ENCODE results near the gene ATXN2. TPM values are rescaled to one million over a fixed set of nuclear protein-coding genes. Genes with fewer than 3 reads are reported as not detected.
"Not testable (repeated sequence)": the region's sequence is repeated elsewhere in the genome, so short reads cannot be mapped to it uniquely, and the experiment has no call there.

Gene ATXN2
- total RNA-seq, 1 experiment from 2014 or later = 108 TPM

DNA sequence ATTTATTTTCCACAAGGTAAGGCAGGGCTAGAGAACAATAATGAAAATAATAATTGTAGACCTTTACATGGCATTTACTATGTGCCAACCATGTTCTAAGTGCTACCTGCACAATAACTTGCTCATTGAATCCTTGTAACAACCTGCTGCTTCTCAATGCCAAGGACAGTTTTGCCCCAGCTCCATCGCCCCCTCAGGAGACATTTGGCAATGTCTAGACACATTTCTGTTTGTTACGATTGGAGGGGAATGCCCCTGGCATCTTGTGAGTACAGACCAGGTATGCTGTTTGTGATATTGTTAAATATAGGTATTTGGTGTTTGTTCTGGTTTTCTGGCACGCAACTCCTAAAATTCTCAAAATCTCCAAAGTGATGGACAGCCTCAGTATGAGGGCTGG lies 8.1 kb upstream of the ATXN2 start:
- H3K9me2 ChIP-seq (ENCODE audit: insufficient read depth) = no peaks in the 10 kb centered on the region
- TF ChIP-seq, protein P1, sequence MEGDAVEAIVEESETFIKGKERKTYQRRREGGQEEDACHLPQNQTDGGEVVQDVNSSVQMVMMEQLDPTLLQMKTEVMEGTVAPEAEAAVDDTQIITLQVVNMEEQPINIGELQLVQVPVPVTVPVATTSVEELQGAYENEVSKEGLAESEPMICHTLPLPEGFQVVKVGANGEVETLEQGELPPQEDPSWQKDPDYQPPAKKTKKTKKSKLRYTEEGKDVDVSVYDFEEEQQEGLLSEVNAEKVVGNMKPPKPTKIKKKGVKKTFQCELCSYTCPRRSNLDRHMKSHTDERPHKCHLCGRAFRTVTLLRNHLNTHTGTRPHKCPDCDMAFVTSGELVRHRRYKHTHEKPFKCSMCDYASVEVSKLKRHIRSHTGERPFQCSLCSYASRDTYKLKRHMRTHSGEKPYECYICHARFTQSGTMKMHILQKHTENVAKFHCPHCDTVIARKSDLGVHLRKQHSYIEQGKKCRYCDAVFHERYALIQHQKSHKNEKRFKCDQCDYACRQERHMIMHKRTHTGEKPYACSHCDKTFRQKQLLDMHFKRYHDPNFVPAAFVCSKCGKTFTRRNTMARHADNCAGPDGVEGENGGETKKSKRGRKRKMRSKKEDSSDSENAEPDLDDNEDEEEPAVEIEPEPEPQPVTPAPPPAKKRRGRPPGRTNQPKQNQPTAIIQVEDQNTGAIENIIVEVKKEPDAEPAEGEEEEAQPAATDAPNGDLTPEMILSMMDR (conservative IDR thresholded peaks at IDR 0.05) = no peak
- TF ChIP-seq EZH2 (IDR thresholded peaks at IDR 0.05; ENCODE audit: low read depth) = no peak
- peaks cover 2% of the 10 kb centered on the region; the same call in 1 of the 2 replicates for H3F3A ChIP-seq (ENCODE audit: insufficient read depth, low read depth)
- H3K79me2 ChIP-seq (ENCODE audit: low read depth) = no peaks in the 10 kb centered on the region
- H3K27me3 ChIP-seq (ENCODE audit: insufficient read depth, low read depth) = no peaks in the 10 kb centered on the region
- ChIA-PET CTCF (interaction anchor here (0.6 kb wide), 1 partner anchor 11 kb away, joined by 4 read pairs; no protein-coding TSS in a partner anchor), POLR2A (ENCODE audit: unreplicated experiment) (no interaction called here)
- H3K4me1 ChIP-seq (replicated peaks; ENCODE audit: insufficient read depth) = peaks cover under 1% of the 10 kb centered on the region; the same call in 1 of the 2 replicates
- no peak overlapping the region for H3K4me3 ChIP-seq
- H2AFZ ChIP-seq = no peak overlapping the region
- no peak for DNase-seq
- no TSS peak for BruUV-seq (replicated peaks)
- intact Hi-C loops (cut with micrococcal nuclease; ENCODE audit: unreplicated experiment) = no loop called here
- no peak overlapping the region for H3K27ac ChIP-seq
- no peak overlapping the region for H3K4me2 ChIP-seq
- H4K20me1 ChIP-seq (ENCODE audit: insufficient read depth) = no peaks in the 10 kb centered on the region
- H3K36me3 ChIP-seq (ENCODE audit: low read depth) = no peaks in the 10 kb centered on the region
- H3K9me3 ChIP-seq (ENCODE audit: insufficient read depth, low read depth) = no peaks in the 10 kb centered on the region

DNA sequence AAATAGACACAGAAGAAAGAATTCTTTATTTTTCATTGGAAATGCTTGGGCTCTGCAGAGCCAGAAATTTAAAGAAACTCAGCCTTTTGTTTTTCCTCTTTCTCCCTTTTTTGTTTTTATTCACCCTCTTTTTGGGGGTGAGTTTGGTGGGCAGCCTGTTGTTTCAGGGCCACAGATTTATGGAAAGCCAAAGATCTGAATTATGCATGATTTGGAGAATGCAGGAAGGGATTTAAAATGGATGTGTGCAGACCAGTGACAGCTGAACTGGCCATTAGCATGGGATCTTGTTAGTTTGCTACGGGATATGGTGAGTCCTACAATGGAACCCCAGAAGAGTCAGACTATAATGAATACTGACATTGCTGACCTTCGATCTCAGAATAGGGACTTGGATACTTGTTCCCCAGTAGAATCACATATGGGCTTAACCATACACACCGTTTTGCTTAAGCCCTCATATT lies 7.7 kb upstream of the ATXN2 start:
- H3K9me3 ChIP-seq (ENCODE audit: insufficient read depth, low read depth) = no peaks in the 10 kb centered on the region
- CTCF ChIA-PET = interaction anchor here (0.6 kb wide), 1 partner anchor 29 kb away, joined by 3 read pairs; no protein-coding TSS in a partner anchor
- H3K9me2 ChIP-seq (ENCODE audit: insufficient read depth) = no peaks in the 10 kb centered on the region
- no TSS peak for BruUV-seq (replicated peaks)
- TF ChIP-seq, protein P1 (conservative IDR thresholded peaks at IDR 0.05) = no peak
- TF ChIP-seq EZH2 (IDR thresholded peaks at IDR 0.05; ENCODE audit: low read depth) = no peak
- H3K27ac ChIP-seq = no peak overlapping the region
- no peak overlapping the region for H3K4me3 ChIP-seq
- no peaks in the 10 kb centered on the region for H3K27me3 ChIP-seq (ENCODE audit: insufficient read depth, low read depth)
- POLR2A ChIA-PET (ENCODE audit: unreplicated experiment) = no interaction called here
- intact Hi-C loops (cut with micrococcal nuclease; ENCODE audit: unreplicated experiment) = no loop called here
- no peak overlapping the region for H3K4me2 ChIP-seq
- H3K79me2 ChIP-seq (ENCODE audit: low read depth) = no peaks in the 10 kb centered on the region
- no peak overlapping the region for H2AFZ ChIP-seq
- H3K36me3 ChIP-seq (ENCODE audit: low read depth) = no peaks in the 10 kb centered on the region
- H3F3A ChIP-seq (ENCODE audit: insufficient read depth, low read depth) = peaks cover 6% of the 10 kb centered on the region; the same call in 1 of the 2 replicates
- peaks cover 5% of the 10 kb centered on the region; the same call in 1 of the 2 replicates for H3K4me1 ChIP-seq (replicated peaks; ENCODE audit: insufficient read depth)
- H4K20me1 ChIP-seq (ENCODE audit: insufficient read depth) = no peaks in the 10 kb centered on the region
- DNase-seq = no peak

DNA sequence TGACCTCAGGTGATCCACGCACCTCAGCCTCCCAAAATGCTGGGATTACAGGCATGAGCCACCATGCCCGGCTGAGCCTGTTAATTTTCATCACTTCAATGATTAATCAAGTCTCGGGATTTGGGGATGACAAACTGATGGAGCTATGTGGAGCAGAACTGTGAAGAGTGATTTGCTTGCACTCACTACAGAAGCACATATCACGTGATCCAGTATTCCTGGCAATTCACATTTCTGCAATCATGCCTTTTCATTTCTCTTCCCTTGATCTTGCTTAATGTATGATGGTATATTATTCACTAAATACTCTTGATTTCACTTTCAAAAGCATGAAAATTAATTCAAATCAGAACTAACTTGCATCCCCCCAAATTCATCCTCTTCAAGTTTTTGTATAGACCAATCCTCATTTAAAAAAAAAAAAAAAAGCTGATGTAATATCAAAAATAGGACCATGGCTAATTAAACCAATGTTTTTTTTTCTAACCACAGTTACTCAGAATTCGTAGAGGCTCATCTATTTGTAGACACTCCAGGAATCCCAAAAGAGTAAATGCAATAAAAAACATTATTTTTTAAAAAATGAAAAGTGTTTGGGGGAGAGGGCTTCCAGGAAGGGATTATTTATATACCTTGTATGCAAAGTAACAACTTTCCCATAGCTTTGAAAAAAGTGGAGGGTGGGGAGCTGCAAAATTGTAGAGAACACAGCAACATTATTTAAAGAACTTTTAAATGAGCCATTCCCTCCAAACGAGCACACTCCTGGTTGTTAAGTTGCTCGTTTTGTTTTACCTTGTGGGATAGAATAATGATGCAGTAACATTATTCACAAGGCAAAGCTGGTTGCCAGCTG lies 7.0 kb upstream of the ATXN2 start:
- CTCF ChIA-PET = interaction anchor here (0.6 kb wide), 1 partner anchor 29 kb away, joined by 3 read pairs; no protein-coding TSS in a partner anchor
- Histone ChIP-seq H3F3A (ENCODE audit: insufficient read depth, low read depth) (peaks cover 8% of the 10 kb centered on the region; the same call in 1 of the 2 replicates), H3K9me2 (ENCODE audit: insufficient read depth) (no peaks in the 10 kb centered on the region), H3K4me1 (replicated peaks; ENCODE audit: insufficient read depth) (peaks cover 12% of the 10 kb centered on the region), H3K4me3 (no peak overlapping the region), H3K79me2 (ENCODE audit: low read depth) (no peaks in the 10 kb centered on the region), H3K27me3 (ENCODE audit: insufficient read depth, low read depth) (no peaks in the 10 kb centered on the region), H3K9me3 (ENCODE audit: insufficient read depth, low read depth) (no peaks in the 10 kb centered on the region), H3K4me2 (no peak overlapping the region), H4K20me1 (ENCODE audit: insufficient read depth) (no peaks in the 10 kb centered on the region), H3K27ac (no peak overlapping the region), H3K36me3 (ENCODE audit: low read depth) (no peaks in the 10 kb centered on the region), H2AFZ (no peak overlapping the region)
- POLR2A ChIA-PET (ENCODE audit: unreplicated experiment) = no interaction called here
- BruUV-seq (replicated peaks) = no TSS peak
- intact Hi-C loops (cut with micrococcal nuclease; ENCODE audit: unreplicated experiment) = no loop called here
- no peak for TF ChIP-seq EZH2 (IDR thresholded peaks at IDR 0.05; ENCODE audit: low read depth)
- TF ChIP-seq, protein P1 (conservative IDR thresholded peaks at IDR 0.05) = no peak
- no peak for DNase-seq

GRCh38 chr12:111602857-111603256 lies 3.7 kb upstream of the ATXN2 start:
- H3K4me2 ChIP-seq; H3K27me3 ChIP-seq (ENCODE audit: insufficient read depth, low read depth); H3K4me3 ChIP-seq; POLR2A ChIA-PET (ENCODE audit: unreplicated experiment); intact Hi-C loops (cut with micrococcal nuclease; ENCODE audit: unreplicated experiment); H3K79me2 ChIP-seq (ENCODE audit: low read depth); H2AFZ ChIP-seq; BruUV-seq (replicated peaks); H4K20me1 ChIP-seq (ENCODE audit: insufficient read depth); CTCF ChIA-PET; H3K36me3 ChIP-seq (ENCODE audit: low read depth); H3K9me3 ChIP-seq (ENCODE audit: insufficient read depth, low read depth); DNase-seq; H3K27ac ChIP-seq; H3K9me2 ChIP-seq (ENCODE audit: insufficient read depth): not testable (repeated sequence)
- Histone ChIP-seq H3K4me1 (replicated peaks; ENCODE audit: insufficient read depth) (peaks cover 22% of the 10 kb centered on the region), H3F3A (ENCODE audit: insufficient read depth, low read depth) (peaks cover 23% of the 10 kb centered on the region)
